Naive thymus-derived CD8-positive, alpha-beta T cell (primary cell): ENCODE data around the gene CACNA1B. TPM values are rescaled to one million over a fixed set of nuclear protein-coding genes. Genes with fewer than 3 reads are reported as not detected.

ENCODE experiments used
- ATAC-seq, 2 donors: fragments of 150-1000 bp; cut with Tn5 transposase in 1 of 2; sonication (Bioruptor Pico), chemical (Tn5 transposase) in 1 of 2; 1 replicate in 1 of 2; 2 replicates in 1 of 2; pipeline ENCODE4 v1.10.0; 2021; ENCODE audit warnings: mild to moderate bottlenecking in 2 of 2, moderate library complexity in 2 of 2
- POLR2A ChIA-PET: fragments of 350-600 bp; sonication (Branson Sonifier 250); formaldehyde crosslinking; loops from one replicate; lab custom pipeline; 2021; ENCODE audit warnings: antibody characterized with exemption; lab: Charles Lee
- DNase-seq, 10 donors: peaks; one replicate each; pipeline versions ENCODE4 v3.0.0 to v3.0.0-alpha.2; 2020 to 2022
- H3K27ac Mint-ChIP-seq, 10 donors: one replicate each; pipeline ENCODE4 v1.8.0; 2020 to 2022; ENCODE audit warnings: mild to moderate bottlenecking in 10 of 10, mixed read lengths in 10 of 10, moderate library complexity in 4 of 10, inconsistent platforms in 1 of 10
- H3K27me3 Mint-ChIP-seq, 5 donors: one replicate each; pipeline ENCODE4 v1.8.0; 2021 to 2022; ENCODE audit warnings: mixed read lengths in 5 of 5
- H3K36me3 Mint-ChIP-seq, 3 donors: one replicate each; pipeline ENCODE4 v1.8.0; 2020 to 2022; ENCODE audit warnings: mixed read lengths in 3 of 3, mild to moderate bottlenecking in 2 of 3, inconsistent platforms in 1 of 3
- H3K4me1 Mint-ChIP-seq, 4 donors: one replicate each; pipeline ENCODE4 v1.8.0; 2021 to 2022; ENCODE audit warnings: mixed read lengths in 4 of 4
- H3K4me3 Mint-ChIP-seq, 10 donors: one replicate each; pipeline ENCODE4 v1.8.0; 2020 to 2022; ENCODE audit warnings: mild to moderate bottlenecking in 10 of 10, mixed read lengths in 10 of 10, moderate library complexity in 6 of 10, inconsistent platforms in 1 of 10
- H3K9me3 Mint-ChIP-seq, 9 donors: one replicate each; pipeline ENCODE4 v1.8.0; 2020 to 2022; ENCODE audit warnings: mixed read lengths in 9 of 9, mild to moderate bottlenecking in 3 of 9, inconsistent platforms in 1 of 9, moderate library complexity in 1 of 9
- polyA plus RNA-seq, 3 donors: library from polyadenylated mRNA; unstranded; fragments of 300-500 nt; fragmentation: Illumina TruSeq; gene quantifications; one replicate each; pipeline ENCODE4 v1.2.3, GENCODE V29; 2021
- total RNA-seq, 8 experiments: library from RNA in 2 of 8; stranded (reverse) in 2 of 8; gene quantifications; one replicate each; pipeline ENCODE4 v1.2.3 and lab custom pipeline; 2021 to 2026

The CACNA1B gene
- total and polyA plus RNA-seq, 5 experiments from 2014 or later, result not detected

GRCh38 chr9:137873858-137874362 lies 3.7 kb upstream of the CACNA1B start:
- Mint-ChIP-seq H3K27ac (no peak overlapping the region), H3K9me3 (peaks cover 0 to 7% (median 0%) of the 10 kb centered on the region in 9 donors)
- ATAC-seq, result no peak

GRCh38 chr9:137875354-137875753 lies 2.2 kb upstream of the CACNA1B start:
- ATAC-seq, result no peak
- H3K36me3 Mint-ChIP-seq, result peaks cover 0 to 2% (median 2%) of the 10 kb centered on the region in 3 donors
- no peak overlapping the region for H3K27ac Mint-ChIP-seq
- H3K4me1 Mint-ChIP-seq, result peaks cover 0 to 8% (median 4%) of the 10 kb centered on the region in 4 donors
- peaks cover 14 to 69% (median 46%) of the 10 kb centered on the region in 5 donors for H3K27me3 Mint-ChIP-seq
- H3K9me3 Mint-ChIP-seq, result peaks cover 0 to 4% (median 0%) of the 10 kb centered on the region in 9 donors
- H3K4me3 Mint-ChIP-seq, result no peak overlapping the region
- POLR2A ChIA-PET, result no interaction called here
- DNase-seq, result no peak

More at GRCh38 chr9:137873858-137874362, 3.7 kb upstream of the CACNA1B start:
- POLR2A ChIA-PET, result interaction anchor here (0.6 kb wide), 1 partner anchor 15 kb away, joined by 4 read pairs; no protein-coding TSS in a partner anchor
- Mint-ChIP-seq H3K4me3 (no peak overlapping the region), H3K27me3 (peaks cover 14 to 58% (median 35%) of the 10 kb centered on the region in 5 donors), H3K36me3 (peaks cover 0 to 2% (median 2%) of the 10 kb centered on the region in 3 donors), H3K4me1 (peaks cover 0 to 5% (median 3%) of the 10 kb centered on the region in 4 donors)
- DNase-seq, result no peak

GRCh38 chr9:137875846-137876245 lies 1.7 kb upstream of the CACNA1B start:
- Mint-ChIP-seq H3K4me3 (peak overlapping the region in 3 of 10 donors; percentile 45 to 79 (median 58)), H3K27ac (no peak overlapping the region), H3K27me3 (peaks cover 14 to 73% (median 46%) of the 10 kb centered on the region in 5 donors), H3K9me3 (peaks cover 0 to 4% (median 0%) of the 10 kb centered on the region in 9 donors), H3K36me3 (peaks cover 0 to 2% (median 2%) of the 10 kb centered on the region in 3 donors), H3K4me1 (peaks cover 0 to 8% (median 4%) of the 10 kb centered on the region in 4 donors)
- DNase-seq (no peak), ATAC-seq (no peak)
- POLR2A ChIA-PET, result no interaction called here

DNA sequence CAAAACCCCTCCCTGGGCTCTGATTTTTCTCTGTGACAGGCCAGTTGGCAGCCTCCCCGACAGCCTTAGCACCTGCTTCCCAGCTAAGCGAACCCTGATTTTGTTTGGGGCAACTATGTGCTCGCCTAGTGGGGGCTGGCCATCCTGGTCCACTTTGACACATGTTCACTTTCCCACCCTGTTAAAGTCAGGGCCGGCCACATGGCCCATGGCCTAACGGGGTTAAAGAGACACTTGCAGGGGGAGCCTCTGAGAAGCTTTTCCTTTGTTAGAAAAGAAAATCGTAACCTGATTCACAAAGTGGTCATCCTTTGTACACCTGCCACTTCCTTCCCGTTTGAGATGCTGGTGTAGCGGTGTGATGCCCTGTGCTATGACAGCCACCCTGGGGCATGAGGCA lies 1.3 kb upstream of the CACNA1B start:
- Mint-ChIP-seq H3K27me3 (peaks cover 14 to 74% (median 46%) of the 10 kb centered on the region in 5 donors), H3K9me3 (peaks cover 0 to 4% (median 0%) of the 10 kb centered on the region in 9 donors), H3K4me3 (peak overlapping the region in 9 of 10 donors; percentile 7 to 80 (median 75)), H3K4me1 (peaks cover 0 to 8% (median 4%) of the 10 kb centered on the region in 4 donors), H3K27ac (no peak overlapping the region), H3K36me3 (peaks cover 0 to 2% (median 2%) of the 10 kb centered on the region in 3 donors)
- POLR2A ChIA-PET, result interaction anchor here (1.1 kb wide), 1 partner anchor 10 kb away, joined by 4 read pairs; no protein-coding TSS in a partner anchor
- DNase-seq (no peak), ATAC-seq (no peak)

GRCh38 chr9:137876781-137877386 lies 698 bp upstream of the CACNA1B start:
- POLR2A ChIA-PET, result interaction anchor here (1.1 kb wide), 1 partner anchor 10 kb away, joined by 4 read pairs; no protein-coding TSS in a partner anchor
- H3K27ac Mint-ChIP-seq, result no peak overlapping the region
- H3K4me1 Mint-ChIP-seq, result peaks cover 0 to 8% (median 4%) of the 10 kb centered on the region in 4 donors
- ATAC-seq (no peak), DNase-seq (peak in 1 of 10 donors; percentile 61)
- peaks cover 17 to 74% (median 47%) of the 10 kb centered on the region in 5 donors for H3K27me3 Mint-ChIP-seq
- peaks cover 0 to 4% (median 0%) of the 10 kb centered on the region in 9 donors for H3K9me3 Mint-ChIP-seq
- H3K4me3 Mint-ChIP-seq, result peak overlapping the region in 5 of 10 donors; percentile 30 to 76 (median 66)
- peaks cover 0 to 2% (median 2%) of the 10 kb centered on the region in 3 donors for H3K36me3 Mint-ChIP-seq

DNA sequence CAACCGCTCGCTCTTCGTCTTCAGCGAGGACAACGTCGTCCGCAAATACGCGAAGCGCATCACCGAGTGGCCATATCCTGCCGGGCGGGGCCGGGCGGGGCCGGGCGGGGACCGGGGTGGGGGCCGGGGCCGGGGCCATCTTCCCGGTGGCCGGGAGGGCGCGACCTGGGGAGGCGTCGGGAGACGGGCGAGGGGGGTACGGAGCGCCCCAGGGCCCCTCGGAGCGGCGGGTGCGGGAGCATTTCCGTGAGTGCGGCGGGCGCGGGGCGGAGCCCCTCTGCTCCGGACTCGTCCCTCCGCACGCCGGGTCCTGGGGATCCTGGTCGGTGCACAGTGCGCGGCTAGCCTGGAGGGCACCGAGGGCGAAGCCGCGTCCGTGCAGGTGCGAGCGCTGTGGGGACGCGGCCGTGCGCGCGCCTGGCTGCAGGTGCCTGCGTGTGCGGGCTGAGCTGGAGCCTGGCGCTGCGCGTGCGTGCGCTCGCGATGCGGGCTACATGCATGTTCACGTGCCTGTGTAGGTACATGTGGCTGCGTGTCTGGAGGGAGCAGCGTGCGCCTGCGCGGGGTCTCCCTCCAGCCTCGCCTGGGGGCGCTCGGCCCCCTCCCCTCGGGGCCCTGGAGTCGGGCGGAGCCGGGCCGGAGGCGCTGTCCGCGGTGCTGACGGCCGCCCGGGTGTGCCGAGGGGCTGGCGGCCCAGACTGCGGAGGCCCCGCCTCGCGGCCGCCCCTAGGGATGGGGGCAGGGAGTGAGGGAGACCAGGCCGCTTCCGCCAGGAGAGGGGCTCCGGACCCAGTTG lies 762 bp downstream of the CACNA1B start:
- POLR2A ChIA-PET, result no interaction called here
- peak overlapping the region in 1 of 10 donors; percentile 27 for H3K4me3 Mint-ChIP-seq
- DNase-seq (peak in 7 of 10 donors; percentile 4 to 61 (median 31)), ATAC-seq (peak; percentile 42 to 68)
- H3K9me3 Mint-ChIP-seq, result peaks cover 0 to 4% (median 0%) of the 10 kb centered on the region in 9 donors
- peaks cover 12 to 63% (median 45%) of the 10 kb centered on the region in 5 donors for H3K27me3 Mint-ChIP-seq
- H3K27ac Mint-ChIP-seq, result no peak overlapping the region
- peaks cover 0 to 2% (median 2%) of the 10 kb centered on the region in 3 donors for H3K36me3 Mint-ChIP-seq
- peaks cover 0 to 8% (median 4%) of the 10 kb centered on the region in 4 donors for H3K4me1 Mint-ChIP-seq

DNA sequence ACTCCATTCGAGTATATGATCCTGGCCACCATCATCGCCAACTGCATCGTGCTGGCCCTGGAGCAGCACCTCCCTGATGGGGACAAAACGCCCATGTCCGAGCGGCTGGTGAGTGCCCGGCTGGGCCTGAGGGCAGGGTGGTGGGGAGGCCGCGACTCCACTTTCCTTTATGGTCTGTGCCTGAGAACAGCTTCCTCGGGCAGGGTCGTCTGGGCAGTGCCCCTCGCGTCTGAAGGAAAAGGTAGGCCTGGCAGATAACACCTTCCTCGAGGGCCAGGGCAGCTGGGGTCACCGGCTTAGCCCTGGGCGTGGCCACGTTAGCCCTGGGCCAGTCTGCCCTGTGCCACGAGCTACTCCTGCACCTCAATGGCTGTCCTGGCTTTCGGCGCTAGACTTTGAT lies 1.5 kb downstream of the CACNA1B start:
- H3K27me3 Mint-ChIP-seq, result peaks cover 12 to 56% (median 39%) of the 10 kb centered on the region in 5 donors
- no peak for ATAC-seq
- peaks cover 0 to 8% (median 4%) of the 10 kb centered on the region in 4 donors for H3K4me1 Mint-ChIP-seq
- H3K9me3 Mint-ChIP-seq, result peaks cover 0 to 4% (median 0%) of the 10 kb centered on the region in 9 donors
- H3K36me3 Mint-ChIP-seq, result peaks cover 0 to 2% (median 2%) of the 10 kb centered on the region in 3 donors
- H3K4me3 Mint-ChIP-seq, result peak overlapping the region in 5 of 10 donors; percentile 6 to 57 (median 30)
- POLR2A ChIA-PET, result no interaction called here
- H3K27ac Mint-ChIP-seq, result no peak overlapping the region
- no peak for DNase-seq

DNA sequence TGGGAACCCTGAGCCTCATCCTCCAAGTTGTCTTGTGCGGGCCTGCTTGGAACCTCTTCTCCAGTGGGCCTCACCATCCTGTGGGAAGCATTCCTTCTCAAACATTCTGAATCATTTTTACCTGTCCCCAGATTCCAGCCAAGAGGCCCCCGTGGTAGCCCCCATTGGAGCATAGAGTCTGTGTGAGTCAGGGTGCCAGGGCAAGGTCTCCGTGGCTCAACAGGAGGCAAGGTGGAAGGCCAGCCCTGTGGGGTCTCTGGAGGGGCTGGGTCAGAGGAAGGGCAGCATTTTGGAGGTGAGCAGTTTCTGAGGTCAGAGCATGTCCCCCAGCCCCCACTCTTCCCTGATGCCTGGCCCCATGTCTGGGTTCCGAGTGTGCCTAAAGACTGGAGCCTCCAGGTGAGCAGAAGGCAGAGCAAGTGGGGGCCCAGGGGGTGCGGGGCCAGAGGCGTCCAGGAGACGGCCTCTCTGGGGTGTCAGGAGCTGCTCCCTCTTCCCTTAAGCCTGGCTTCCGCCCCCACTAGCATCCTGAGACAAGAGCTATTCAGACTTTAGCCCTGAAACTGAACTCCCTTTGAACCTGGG lies 2.1 kb downstream of the CACNA1B start:
- POLR2A ChIA-PET, result no interaction called here
- Mint-ChIP-seq H3K4me3 (peak overlapping the region in 3 of 10 donors; percentile 27 to 57 (median 30)), H3K27me3 (peaks cover 12 to 52% (median 38%) of the 10 kb centered on the region in 5 donors), H3K9me3 (peaks cover 0 to 4% (median 0%) of the 10 kb centered on the region in 9 donors), H3K27ac (no peak overlapping the region), H3K4me1 (peaks cover 0 to 8% (median 4%) of the 10 kb centered on the region in 4 donors), H3K36me3 (peaks cover 0 to 2% (median 2%) of the 10 kb centered on the region in 3 donors)
- DNase-seq (no peak), ATAC-seq (no peak)

DNA sequence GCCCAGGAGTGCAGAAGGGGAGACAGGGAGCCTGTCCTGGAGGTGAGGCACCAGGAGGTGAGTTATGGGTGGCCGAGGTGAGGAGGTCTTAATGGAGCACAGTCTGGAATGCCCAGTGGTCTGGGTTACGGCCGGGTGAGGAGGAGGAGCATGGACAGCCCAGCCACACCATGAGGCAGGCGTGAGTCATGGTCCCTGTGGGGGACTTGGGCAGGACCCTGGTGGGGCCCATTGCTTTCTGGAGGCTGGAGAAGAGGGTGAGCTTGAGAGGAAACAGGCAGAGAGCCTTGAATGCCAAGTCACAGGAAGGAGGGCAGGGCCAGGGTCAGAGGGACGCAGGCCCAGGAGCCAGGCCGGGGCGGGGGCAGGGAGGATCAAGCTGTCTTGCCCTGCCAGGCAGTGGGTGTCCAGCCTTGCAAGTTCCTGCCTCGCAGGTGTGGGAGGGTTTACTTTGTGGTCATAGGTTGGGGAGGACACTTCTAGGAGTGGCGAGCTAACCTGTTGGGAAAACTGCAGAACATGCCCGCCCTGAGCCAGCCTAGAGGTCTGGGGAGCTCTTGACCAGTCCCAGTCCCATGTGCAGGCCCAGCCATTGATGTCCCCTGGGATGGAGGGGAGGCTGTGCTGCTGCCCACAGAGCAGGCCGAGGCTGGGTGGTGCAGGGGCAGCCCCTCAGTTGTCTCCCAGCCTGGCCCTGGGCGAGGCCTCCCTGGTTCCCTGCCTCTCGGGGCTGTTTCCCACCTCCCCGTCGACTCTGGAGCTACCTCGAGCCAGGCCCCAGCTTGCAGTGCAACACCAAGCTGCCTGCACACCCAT lies 2.8 kb downstream of the CACNA1B start:
- Mint-ChIP-seq H3K4me3 (peak overlapping the region in 1 of 10 donors; percentile 5), H3K36me3 (peaks cover 0 to 2% (median 2%) of the 10 kb centered on the region in 3 donors), H3K27ac (no peak overlapping the region), H3K4me1 (peaks cover 0 to 8% (median 4%) of the 10 kb centered on the region in 4 donors), H3K9me3 (peaks cover 0 to 4% (median 0%) of the 10 kb centered on the region in 9 donors), H3K27me3 (peaks cover 12 to 46% (median 32%) of the 10 kb centered on the region in 5 donors)
- POLR2A ChIA-PET, result no interaction called here
- ATAC-seq, result no peak
- no peak for DNase-seq

- Mint-ChIP-seq H3K9me3 (peaks cover 0 to 4% (median 0%) of the 10 kb centered on the region in 9 donors), H3K36me3 (peaks cover 0 to 2% (median 2%) of the 10 kb centered on the region in 3 donors), H3K4me1 (peaks cover 0 to 8% (median 4%) of the 10 kb centered on the region in 4 donors), H3K27me3 (peaks cover 6 to 39% (median 25%) of the 10 kb centered on the region in 5 donors), H3K4me3 (no peak overlapping the region), H3K27ac (no peak overlapping the region)
- DNase-seq (no peak), ATAC-seq (no peak)
- POLR2A ChIA-PET, result no interaction called here
Observed at GRCh38 chr9:137880976-137881530, 3.5 kb downstream of the CACNA1B start.
